ENCODE results near the gene TRPV3.
A peak's percentile ranks its signal among the peaks of the same experiment; 100 is the strongest.

The TRPV3 gene

DNA sequence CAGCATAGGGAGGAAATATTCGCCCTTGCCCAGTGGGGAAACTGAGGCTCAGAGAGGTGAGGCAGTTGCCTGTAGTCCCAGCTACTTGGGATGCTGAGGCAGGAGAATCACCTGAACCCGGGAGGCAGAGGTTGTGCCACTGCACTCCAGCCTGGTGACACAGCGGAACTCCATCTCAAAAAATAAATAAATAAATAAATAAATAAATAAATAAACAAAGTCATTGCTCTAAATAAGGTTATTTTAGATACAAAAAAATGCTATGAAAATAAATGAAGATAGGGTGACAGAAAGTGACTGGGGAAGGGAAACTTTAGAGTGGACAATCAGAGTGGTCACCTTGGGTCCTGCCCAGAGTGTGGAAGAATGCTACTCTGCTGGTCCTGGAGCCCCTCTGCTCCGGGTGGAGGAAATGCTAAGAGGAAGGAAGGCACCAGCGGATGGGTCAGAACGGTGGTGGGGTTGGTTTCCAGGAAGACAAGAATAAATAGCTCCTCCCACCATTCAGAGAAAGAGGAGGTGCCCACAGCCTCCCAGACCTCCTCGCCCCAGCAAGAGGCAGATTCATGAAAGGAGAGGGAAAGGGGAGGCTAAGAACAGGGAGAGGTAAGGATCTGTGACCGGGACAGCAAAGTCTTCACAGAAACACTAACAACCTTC lies 17.6 kb downstream of the TRPV3 start:
- TF ChIP-seq PAX5 (IDR thresholded peaks at IDR 0.05; ENCODE audit: insufficient read depth, low read length, severe bottlenecking) = no peak
- TF ChIP-seq POLR2AphosphoS5 (IDR thresholded peaks at IDR 0.05; ENCODE audit: low read depth, low read length) = no peak
- TF ChIP-seq POU2F2 (IDR thresholded peaks at IDR 0.05; ENCODE audit: low read depth, low read length) = no peak
- no peak for TF ChIP-seq TAF1 (IDR thresholded peaks at IDR 0.05; ENCODE audit: low read depth, low read length)
- no peak for TF ChIP-seq SPI1 (IDR thresholded peaks at IDR 0.05; ENCODE audit: low read depth, low read length)
- no peak for TF ChIP-seq POLR2A (IDR thresholded peaks at IDR 0.05; ENCODE audit: low read depth, low read length)
- DNase-seq (ENCODE audit: insufficient read length, low spot score) (no peak), FAIRE-seq (no peak)

DNA sequence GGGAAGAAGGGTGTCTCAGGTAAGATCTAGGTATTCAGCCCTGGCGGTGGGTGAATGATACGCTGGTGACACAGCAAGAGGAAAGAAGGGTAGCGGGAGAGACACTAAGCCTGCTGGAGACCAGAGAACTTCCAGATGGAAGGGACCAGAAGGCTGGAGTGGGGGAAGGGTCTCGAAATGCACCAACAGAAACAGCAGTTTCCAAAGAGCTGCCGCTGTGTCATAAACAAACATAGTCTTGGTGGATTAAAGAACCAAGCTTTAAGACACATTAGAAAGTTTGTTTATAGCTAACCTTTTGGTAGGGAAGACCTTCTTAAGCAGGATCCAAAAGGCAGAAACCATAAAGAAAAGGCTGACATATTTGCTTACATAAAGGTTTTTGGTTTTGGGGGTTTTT lies 20.9 kb downstream of the TRPV3 start:
- TF ChIP-seq POU2F2 (IDR thresholded peaks at IDR 0.05; ENCODE audit: low read depth, low read length) (no peak), POLR2A (IDR thresholded peaks at IDR 0.05; ENCODE audit: low read depth, low read length) (no peak), SPI1 (IDR thresholded peaks at IDR 0.05; ENCODE audit: low read depth, low read length) (no peak), PAX5 (IDR thresholded peaks at IDR 0.05; ENCODE audit: insufficient read depth, low read length, severe bottlenecking) (no peak), POLR2AphosphoS5 (IDR thresholded peaks at IDR 0.05; ENCODE audit: low read depth, low read length) (no peak), TAF1 (IDR thresholded peaks at IDR 0.05; ENCODE audit: low read depth, low read length) (no peak)
- no peak for DNase-seq (ENCODE audit: insufficient read length, low spot score)
- FAIRE-seq = no peak

DNA sequence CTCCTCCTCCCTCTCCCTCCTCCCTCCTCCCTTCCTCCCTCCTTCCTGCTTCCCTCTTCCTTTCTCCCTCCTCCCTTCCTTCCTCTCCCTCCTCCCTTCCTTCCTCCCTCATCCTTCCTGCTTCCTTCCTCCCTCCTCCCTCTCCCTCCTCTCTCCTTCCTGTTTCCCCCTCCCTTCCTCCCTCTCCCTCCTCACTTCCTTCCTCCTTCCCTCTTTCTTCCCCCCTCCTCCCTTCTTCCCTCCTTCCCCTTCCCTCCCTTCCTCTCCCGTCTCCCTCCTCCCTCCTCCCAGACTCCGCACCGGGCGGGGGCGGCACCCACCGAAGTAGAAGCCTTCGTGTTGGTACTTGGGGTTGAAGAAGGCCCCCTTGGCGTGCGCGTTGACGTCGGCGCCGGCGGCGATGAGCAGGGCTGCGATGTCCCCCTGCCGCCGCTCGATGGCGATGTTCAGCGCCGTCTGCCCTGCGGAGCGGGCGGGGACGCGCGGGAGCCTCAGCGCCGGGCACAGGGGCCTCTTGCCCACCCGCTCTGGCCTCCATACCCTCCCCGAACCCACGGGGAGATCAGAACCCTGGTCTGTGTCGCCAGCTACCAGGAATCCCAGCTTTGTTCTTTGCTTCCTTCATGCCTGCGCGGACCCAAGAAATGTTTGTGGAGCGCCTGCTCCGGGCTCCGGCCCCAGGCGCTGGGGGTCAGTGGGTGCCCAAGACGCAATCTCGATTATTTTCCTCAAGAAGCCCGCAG lies 22.2 kb downstream of the TRPV3 start:
- DNase-seq (ENCODE audit: insufficient read length, low spot score) = peak; percentile 93
- TF ChIP-seq POU2F2 (IDR thresholded peaks at IDR 0.05; ENCODE audit: low read depth, low read length) (no peak), POLR2A (IDR thresholded peaks at IDR 0.05; ENCODE audit: low read depth, low read length) (no peak), POLR2AphosphoS5 (IDR thresholded peaks at IDR 0.05; ENCODE audit: low read depth, low read length) (no peak), SPI1 (IDR thresholded peaks at IDR 0.05; ENCODE audit: low read depth, low read length) (no peak)
- FAIRE-seq = peak; percentile 96

DNA sequence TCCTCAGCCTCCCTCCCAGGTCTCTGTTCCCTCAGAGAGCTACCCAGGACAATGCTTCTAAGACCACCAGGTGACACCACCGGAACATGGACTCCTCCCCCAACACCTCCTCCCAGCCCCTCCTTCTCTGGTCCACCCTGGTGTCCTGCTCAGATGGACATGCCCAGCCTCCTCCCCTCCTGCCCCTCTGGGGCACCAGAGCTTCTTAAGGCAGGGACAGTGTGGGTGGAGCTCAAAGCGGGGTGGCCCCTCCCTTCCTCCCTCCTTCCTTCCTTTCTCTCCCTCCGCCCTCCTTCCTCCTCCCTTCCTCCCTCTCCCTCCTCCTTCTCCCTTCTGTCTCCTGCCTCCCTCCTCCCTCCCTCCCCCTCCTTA lies 22.7 kb downstream of the TRPV3 start:
- FAIRE-seq (peak; percentile 51), DNase-seq (ENCODE audit: insufficient read length, low spot score) (no peak)
- TF ChIP-seq POLR2AphosphoS5 (IDR thresholded peaks at IDR 0.05; ENCODE audit: low read depth, low read length) = no peak
- TF ChIP-seq POLR2A (IDR thresholded peaks at IDR 0.05; ENCODE audit: low read depth, low read length) = no peak
- no peak for TF ChIP-seq TAF1 (IDR thresholded peaks at IDR 0.05; ENCODE audit: low read depth, low read length)
- TF ChIP-seq SPI1 (IDR thresholded peaks at IDR 0.05; ENCODE audit: low read depth, low read length) = no peak
- no peak for TF ChIP-seq POU2F2 (IDR thresholded peaks at IDR 0.05; ENCODE audit: low read depth, low read length)
- TF ChIP-seq PAX5 (IDR thresholded peaks at IDR 0.05; ENCODE audit: insufficient read depth, low read length, severe bottlenecking) = no peak

DNA sequence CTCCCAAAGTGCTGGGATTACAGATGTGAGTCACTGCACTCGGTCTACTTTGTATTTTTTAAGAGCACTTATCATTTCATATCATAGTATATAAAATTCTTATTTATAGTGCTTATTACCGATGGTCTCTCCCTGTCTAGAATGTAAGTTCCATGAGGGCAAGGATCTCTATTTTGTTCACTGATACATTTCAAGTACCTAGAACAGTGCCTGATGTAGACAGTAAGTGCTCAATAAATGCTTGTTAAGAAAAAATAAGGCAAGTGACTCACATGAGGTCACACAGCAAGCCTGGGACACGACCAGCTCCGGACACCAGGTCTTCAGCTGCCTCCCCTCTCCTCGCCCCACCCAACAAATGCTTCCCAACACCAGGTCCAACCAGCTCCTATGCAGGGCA lies 23.9 kb downstream of the TRPV3 start:
- FAIRE-seq (no peak), DNase-seq (ENCODE audit: insufficient read length, low spot score) (no peak)
- TF ChIP-seq PAX5 (IDR thresholded peaks at IDR 0.05; ENCODE audit: insufficient read depth, low read length, severe bottlenecking) = no peak
- TF ChIP-seq SPI1 (IDR thresholded peaks at IDR 0.05; ENCODE audit: low read depth, low read length) = no peak
- no peak for TF ChIP-seq POLR2A (IDR thresholded peaks at IDR 0.05; ENCODE audit: low read depth, low read length)
- no peak for TF ChIP-seq POU2F2 (IDR thresholded peaks at IDR 0.05; ENCODE audit: low read depth, low read length)
- no peak for TF ChIP-seq POLR2AphosphoS5 (IDR thresholded peaks at IDR 0.05; ENCODE audit: low read depth, low read length)
- TF ChIP-seq TAF1 (IDR thresholded peaks at IDR 0.05; ENCODE audit: low read depth, low read length) = no peak

DNA sequence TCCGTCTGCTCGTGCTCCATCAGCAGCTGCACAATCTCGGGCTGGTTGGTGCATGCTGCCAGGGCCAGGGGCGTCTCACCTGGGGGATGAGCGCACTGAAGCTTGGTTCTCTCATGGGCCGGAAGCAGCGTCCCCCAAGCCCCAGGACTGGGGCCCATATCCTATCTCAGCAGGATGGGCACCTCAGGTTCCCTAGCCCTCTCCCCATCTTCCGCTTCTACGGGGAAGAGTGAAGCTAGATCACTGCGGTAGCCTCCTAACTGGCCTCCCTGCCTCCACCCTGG lies 24.8 kb downstream of the TRPV3 start:
- TF ChIP-seq POLR2AphosphoS5 (IDR thresholded peaks at IDR 0.05; ENCODE audit: low read depth, low read length) (no peak), SPI1 (IDR thresholded peaks at IDR 0.05; ENCODE audit: low read depth, low read length) (no peak), PAX5 (IDR thresholded peaks at IDR 0.05; ENCODE audit: insufficient read depth, low read length, severe bottlenecking) (no peak), POU2F2 (IDR thresholded peaks at IDR 0.05; ENCODE audit: low read depth, low read length) (no peak), TAF1 (IDR thresholded peaks at IDR 0.05; ENCODE audit: low read depth, low read length) (no peak), POLR2A (IDR thresholded peaks at IDR 0.05; ENCODE audit: low read depth, low read length) (no peak)
- no peak for DNase-seq (ENCODE audit: insufficient read length, low spot score)
- no peak for FAIRE-seq

DNA sequence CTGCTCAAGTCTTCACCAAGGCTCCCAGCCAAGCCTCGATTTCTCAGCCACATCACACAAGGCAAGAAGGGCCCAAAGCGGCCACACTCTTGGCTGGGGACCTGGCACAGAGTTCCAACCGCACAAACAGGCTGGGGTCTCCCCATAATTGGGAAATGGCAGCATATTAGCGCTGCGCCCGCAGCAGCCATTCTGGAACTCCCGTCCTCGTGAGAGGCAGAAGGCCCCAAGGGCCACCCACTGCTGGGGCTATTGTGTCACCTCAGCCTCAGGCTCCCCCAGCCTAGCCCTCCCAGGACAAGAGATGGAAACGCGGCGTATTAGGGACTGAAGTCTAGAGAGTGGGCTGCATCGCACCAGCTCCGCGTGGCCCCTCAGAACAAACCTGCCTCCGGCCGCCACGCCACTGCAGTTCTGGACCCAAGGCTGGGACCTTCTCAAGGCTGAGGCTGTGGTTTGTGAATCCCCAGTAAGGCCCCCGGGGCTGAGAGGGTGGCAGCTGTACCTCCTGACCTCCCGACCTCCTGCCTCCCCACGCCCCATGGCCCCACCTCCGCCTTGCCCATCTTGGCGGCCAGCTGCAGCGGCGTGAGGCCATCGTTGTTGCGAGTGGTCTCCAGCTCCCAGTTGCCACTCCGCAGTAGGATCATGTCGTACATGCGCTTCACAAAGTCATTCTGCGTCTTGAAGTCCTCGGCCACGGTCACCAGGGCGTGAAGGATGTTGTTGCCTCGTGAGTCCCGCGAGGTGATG lies 25.3 kb downstream of the TRPV3 start:
- no peak for TF ChIP-seq POU2F2 (IDR thresholded peaks at IDR 0.05; ENCODE audit: low read depth, low read length)
- no peak for TF ChIP-seq PAX5 (IDR thresholded peaks at IDR 0.05; ENCODE audit: insufficient read depth, low read length, severe bottlenecking)
- no peak for TF ChIP-seq POLR2A (IDR thresholded peaks at IDR 0.05; ENCODE audit: low read depth, low read length)
- TF ChIP-seq TAF1 (IDR thresholded peaks at IDR 0.05; ENCODE audit: low read depth, low read length) = no peak
- TF ChIP-seq SPI1 (IDR thresholded peaks at IDR 0.05; ENCODE audit: low read depth, low read length) = no peak
- TF ChIP-seq POLR2AphosphoS5 (IDR thresholded peaks at IDR 0.05; ENCODE audit: low read depth, low read length) = no peak
- no peak for FAIRE-seq

DNA sequence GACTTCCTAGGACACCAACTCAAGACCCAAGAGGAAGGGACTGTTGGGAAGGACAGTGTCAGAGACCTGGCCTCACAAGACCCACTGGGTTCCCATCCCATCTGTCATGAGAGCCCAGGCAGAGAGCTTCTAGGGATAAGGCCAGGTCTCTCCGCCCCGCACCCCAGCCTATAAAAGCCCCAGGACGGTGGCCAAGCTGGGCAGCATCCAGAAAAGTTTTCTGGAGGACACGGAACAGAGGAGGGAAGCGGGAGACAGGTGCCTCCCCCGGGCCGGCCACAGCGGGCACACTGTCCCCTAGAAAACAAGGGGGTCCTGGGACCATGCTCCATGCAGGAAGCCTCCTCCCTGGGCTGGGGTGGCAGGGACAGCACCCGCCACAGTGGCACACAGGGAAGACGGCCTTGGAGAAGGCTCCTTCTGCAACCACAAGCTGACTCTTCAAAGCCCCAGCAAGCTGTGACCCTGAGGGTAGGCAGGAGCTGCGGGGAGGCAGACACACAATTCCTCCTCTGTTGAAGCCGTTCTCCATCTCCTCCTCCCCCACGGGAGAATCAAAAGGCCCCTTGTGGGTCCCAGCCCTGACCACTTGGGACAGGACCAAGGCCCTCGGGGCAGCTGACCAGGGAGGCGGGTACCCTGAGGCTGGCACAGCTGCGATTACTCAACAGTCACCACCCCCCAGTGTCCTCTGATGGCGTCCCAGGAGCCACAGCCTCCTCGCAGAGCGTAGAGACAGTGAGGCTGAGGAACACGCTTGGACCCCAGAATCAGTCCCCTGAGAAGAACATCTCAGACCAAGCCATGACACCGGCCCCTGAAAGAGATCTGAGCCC lies 26.1 kb downstream of the TRPV3 start:
- FAIRE-seq = no peak
- no peak for DNase-seq (ENCODE audit: insufficient read length, low spot score)
- TF ChIP-seq TAF1 (IDR thresholded peaks at IDR 0.05; ENCODE audit: low read depth, low read length) = no peak
- no peak for TF ChIP-seq SPI1 (IDR thresholded peaks at IDR 0.05; ENCODE audit: low read depth, low read length)
- TF ChIP-seq POLR2A (IDR thresholded peaks at IDR 0.05; ENCODE audit: low read depth, low read length) = no peak
- TF ChIP-seq POLR2AphosphoS5 (IDR thresholded peaks at IDR 0.05; ENCODE audit: low read depth, low read length) = no peak
- TF ChIP-seq POU2F2 (IDR thresholded peaks at IDR 0.05; ENCODE audit: low read depth, low read length) = no peak
- no peak for TF ChIP-seq PAX5 (IDR thresholded peaks at IDR 0.05; ENCODE audit: insufficient read depth, low read length, severe bottlenecking)

More for the DNA sequence above, 25.3 kb downstream of the TRPV3 start:
- no peak for DNase-seq (ENCODE audit: insufficient read length, low spot score)
